ENCODE results near the gene TMIGD3.

- TF ChIP-seq CTCF (IDR thresholded peaks at IDR 0.05; ENCODE audit: low read depth, low read length) (no peak), POLR2A (IDR thresholded peaks at IDR 0.05; ENCODE audit: extremely low read depth, insufficient read length) (no peak), MAX (IDR thresholded peaks at IDR 0.05; ENCODE audit: low read depth, low read length) (no peak)
Measured at GRCh38 chr1:111499026-111499785, 4.2 kb downstream of the TMIGD3 start.

Data from NB4 (cell line).